ENCODE data around the gene ISOC2. TPM values are rescaled to one million over a fixed set of nuclear protein-coding genes. Genes with fewer than 3 reads are reported as not detected.

ISOC2 gene
- total RNA-seq, 1 donor from 2014 or later = 14.8 TPM

GRCh38 chr19:55455576-55456235 is 5.7 kb downstream of the ISOC2 start:
- Histone ChIP-seq H2AFZ (replicated peaks) (no peak overlapping the region), H3K27ac (no peak overlapping the region), H4K20me1 (ENCODE audit: low read depth) (peaks cover 20% of the 10 kb centered on the region), H3K4me1 (peaks cover 23% of the 10 kb centered on the region), H3K4me3 (no peak overlapping the region), H3F3A (ENCODE audit: low read depth) (peaks cover 25% of the 10 kb centered on the region), H3K9ac (no peak overlapping the region), H3K36me3 (no peaks in the 10 kb centered on the region), H3K79me2 (ENCODE audit: low read depth) (no peaks in the 10 kb centered on the region), H3K9me3 (ENCODE audit: low read depth) (no peaks in the 10 kb centered on the region), H3K27me3 (peaks cover 27% of the 10 kb centered on the region), H3K4me2 (no peak overlapping the region)
- Mint-ChIP-seq H3K36me3 (no peaks in the 10 kb centered on the region), H3K27me3 (ENCODE audit: insufficient read depth, low read depth) (peaks cover 19% of the 10 kb centered on the region), H3K4me3 (no peak overlapping the region), H3K27ac (no peak overlapping the region), H3K9me3 (no peaks in the 10 kb centered on the region), H3K4me1 (peaks cover 36% of the 10 kb centered on the region)
- TF ChIP-seq EZH2 (IDR thresholded peaks at IDR 0.05) (no peak), EZH2phosphoT487 (IDR thresholded peaks at IDR 0.05) (no peak)
- TF ChIP-seq, protein P1, sequence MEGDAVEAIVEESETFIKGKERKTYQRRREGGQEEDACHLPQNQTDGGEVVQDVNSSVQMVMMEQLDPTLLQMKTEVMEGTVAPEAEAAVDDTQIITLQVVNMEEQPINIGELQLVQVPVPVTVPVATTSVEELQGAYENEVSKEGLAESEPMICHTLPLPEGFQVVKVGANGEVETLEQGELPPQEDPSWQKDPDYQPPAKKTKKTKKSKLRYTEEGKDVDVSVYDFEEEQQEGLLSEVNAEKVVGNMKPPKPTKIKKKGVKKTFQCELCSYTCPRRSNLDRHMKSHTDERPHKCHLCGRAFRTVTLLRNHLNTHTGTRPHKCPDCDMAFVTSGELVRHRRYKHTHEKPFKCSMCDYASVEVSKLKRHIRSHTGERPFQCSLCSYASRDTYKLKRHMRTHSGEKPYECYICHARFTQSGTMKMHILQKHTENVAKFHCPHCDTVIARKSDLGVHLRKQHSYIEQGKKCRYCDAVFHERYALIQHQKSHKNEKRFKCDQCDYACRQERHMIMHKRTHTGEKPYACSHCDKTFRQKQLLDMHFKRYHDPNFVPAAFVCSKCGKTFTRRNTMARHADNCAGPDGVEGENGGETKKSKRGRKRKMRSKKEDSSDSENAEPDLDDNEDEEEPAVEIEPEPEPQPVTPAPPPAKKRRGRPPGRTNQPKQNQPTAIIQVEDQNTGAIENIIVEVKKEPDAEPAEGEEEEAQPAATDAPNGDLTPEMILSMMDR (IDR thresholded peaks at IDR 0.05) = no peak
- DNase-seq (ENCODE audit: low spot score) = no peak

GRCh38 chr19:55454787-55455243 is 6.6 kb downstream of the ISOC2 start:
- no peaks in the 10 kb centered on the region for H3K36me3 Mint-ChIP-seq
- H3K27me3 ChIP-seq = peaks cover 35% of the 10 kb centered on the region
- no peak overlapping the region for H3K27ac ChIP-seq
- TF ChIP-seq EZH2 (IDR thresholded peaks at IDR 0.05) = no peak
- no peak for TF ChIP-seq EZH2phosphoT487 (IDR thresholded peaks at IDR 0.05)
- TF ChIP-seq, protein P1 (IDR thresholded peaks at IDR 0.05) = peak; percentile 78
- no peaks in the 10 kb centered on the region for H3K9me3 Mint-ChIP-seq
- peaks cover 20% of the 10 kb centered on the region for H4K20me1 ChIP-seq (ENCODE audit: low read depth)
- no peak overlapping the region for H3K27ac Mint-ChIP-seq
- H3K36me3 ChIP-seq = no peaks in the 10 kb centered on the region
- H3K9me3 ChIP-seq (ENCODE audit: low read depth) = no peaks in the 10 kb centered on the region
- no peak overlapping the region for H3K4me2 ChIP-seq
- H3K9ac ChIP-seq = no peak overlapping the region
- no peak overlapping the region for H3K4me3 Mint-ChIP-seq
- peaks cover 14% of the 10 kb centered on the region for H3K4me1 ChIP-seq
- peaks cover 17% of the 10 kb centered on the region for H3F3A ChIP-seq (ENCODE audit: low read depth)
- no peak overlapping the region for H3K4me3 ChIP-seq
- DNase-seq (ENCODE audit: low spot score) = peak; percentile 71
- H3K27me3 Mint-ChIP-seq (ENCODE audit: insufficient read depth, low read depth) = peaks cover 24% of the 10 kb centered on the region
- H3K4me1 Mint-ChIP-seq = peaks cover 30% of the 10 kb centered on the region
- H3K79me2 ChIP-seq (ENCODE audit: low read depth) = no peaks in the 10 kb centered on the region
- no peak overlapping the region for H2AFZ ChIP-seq (replicated peaks)

GRCh38 chr19:55453511-55454260 is 7.8 kb downstream of the ISOC2 start:
- no peaks in the 10 kb centered on the region for H3K36me3 ChIP-seq
- no peak overlapping the region for H3K9ac ChIP-seq
- H3K27me3 Mint-ChIP-seq (ENCODE audit: insufficient read depth, low read depth) = peaks cover 26% of the 10 kb centered on the region
- H3K4me3 ChIP-seq = no peak overlapping the region
- no peak for DNase-seq (ENCODE audit: low spot score)
- peaks cover 21% of the 10 kb centered on the region for H3K4me1 Mint-ChIP-seq
- H3K4me2 ChIP-seq = no peak overlapping the region
- no peaks in the 10 kb centered on the region for H3K36me3 Mint-ChIP-seq
- H3F3A ChIP-seq (ENCODE audit: low read depth) = peaks cover 14% of the 10 kb centered on the region
- no peaks in the 10 kb centered on the region for H3K9me3 Mint-ChIP-seq
- H3K27ac Mint-ChIP-seq = no peak overlapping the region
- TF ChIP-seq, protein P1 (IDR thresholded peaks at IDR 0.05) = no peak
- TF ChIP-seq EZH2 (IDR thresholded peaks at IDR 0.05) = no peak
- TF ChIP-seq EZH2phosphoT487 (IDR thresholded peaks at IDR 0.05) = no peak
- peaks cover 20% of the 10 kb centered on the region for H4K20me1 ChIP-seq (ENCODE audit: low read depth)
- H3K4me3 Mint-ChIP-seq = peak overlapping the region; percentile 63
- H3K4me1 ChIP-seq = peaks cover 11% of the 10 kb centered on the region
- H3K79me2 ChIP-seq (ENCODE audit: low read depth) = no peaks in the 10 kb centered on the region
- H3K9me3 ChIP-seq (ENCODE audit: low read depth) = no peaks in the 10 kb centered on the region
- no peak overlapping the region for H3K27ac ChIP-seq
- peaks cover 46% of the 10 kb centered on the region for H3K27me3 ChIP-seq
- H2AFZ ChIP-seq (replicated peaks) = no peak overlapping the region
